Measurements from ENCODE around the gene MESD.

MESD gene

GRCh38 chr15:80953001-80953952 is 36.3 kb downstream of the MESD start:
- Mint-ChIP-seq H3K9me3 (no peaks in the 10 kb centered on the region), H3K36me3 (peaks cover 43 to 73% of the 10 kb centered on the region in 2 donors), H3K27ac (no peak overlapping the region), H3K4me1 (peaks cover 7 to 22% of the 10 kb centered on the region in 2 donors), H3K27me3 (no peaks in the 10 kb centered on the region), H3K4me3 (no peak overlapping the region)
- DNase-seq = no peak
- ATAC-seq (replicated peaks) = no peak

DNA sequence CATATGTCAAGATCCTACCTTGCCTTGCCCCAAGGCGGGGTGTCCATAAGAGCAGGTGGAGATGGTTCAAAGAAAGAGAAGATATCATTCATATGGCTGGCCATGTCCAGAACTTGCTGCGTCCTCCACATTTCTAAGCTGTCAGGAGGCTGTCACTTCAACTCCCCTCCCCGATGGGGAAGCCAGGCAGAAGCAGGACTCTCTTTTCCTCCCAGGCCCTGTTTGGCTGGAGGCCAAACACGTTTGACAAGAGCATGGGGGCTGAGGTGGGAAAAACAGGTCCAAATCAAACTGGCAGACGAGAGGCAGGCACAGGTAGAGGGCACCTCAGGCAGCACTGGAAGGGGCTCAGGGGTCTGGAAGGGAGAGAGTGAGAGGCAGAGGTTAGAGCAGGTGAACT is 37.7 kb downstream of the MESD start:
- peaks cover 47 to 82% of the 10 kb centered on the region in 2 donors for H3K36me3 Mint-ChIP-seq
- H3K4me3 Mint-ChIP-seq = no peak overlapping the region
- no peak overlapping the region for H3K27ac Mint-ChIP-seq
- H3K27me3 Mint-ChIP-seq = no peaks in the 10 kb centered on the region
- ATAC-seq (replicated peaks) (no peak), DNase-seq (no peak)
- H3K9me3 Mint-ChIP-seq = no peaks in the 10 kb centered on the region
- H3K4me1 Mint-ChIP-seq = peaks cover 6 to 14% of the 10 kb centered on the region in 2 donors

- Mint-ChIP-seq H3K27me3 (no peaks in the 10 kb centered on the region), H3K9me3 (peaks cover 0 to under 1% of the 10 kb centered on the region in 2 donors), H3K27ac (no peak overlapping the region), H3K36me3 (peaks cover 56 to 87% of the 10 kb centered on the region in 2 donors), H3K4me3 (no peak overlapping the region), H3K4me1 (peaks cover 11 to 16% of the 10 kb centered on the region in 2 donors)
- DNase-seq = no peak
- no peak for ATAC-seq (replicated peaks)
Measured at GRCh38 chr15:80950291-80951078, 39.1 kb downstream of the MESD start.

GRCh38 chr15:80949756-80950155 is 39.9 kb downstream of the MESD start:
- Mint-ChIP-seq H3K27me3 (no peaks in the 10 kb centered on the region), H3K4me3 (no peak overlapping the region), H3K4me1 (peaks cover 14 to 16% of the 10 kb centered on the region in 2 donors), H3K27ac (no peak overlapping the region), H3K36me3 (peaks cover 57 to 87% of the 10 kb centered on the region in 2 donors), H3K9me3 (peaks cover 0 to 2% of the 10 kb centered on the region in 2 donors)
- ATAC-seq (replicated peaks) (no peak), DNase-seq (no peak)

GRCh38 chr15:80948651-80949292 is 40.8 kb downstream of the MESD start:
- DNase-seq (no peak), ATAC-seq (replicated peaks) (no peak)
- H3K4me3 Mint-ChIP-seq = no peak overlapping the region
- peaks cover 0 to 2% of the 10 kb centered on the region in 2 donors for H3K9me3 Mint-ChIP-seq
- peaks cover 52 to 86% of the 10 kb centered on the region in 2 donors for H3K36me3 Mint-ChIP-seq
- peaks cover 14 to 16% of the 10 kb centered on the region in 2 donors for H3K4me1 Mint-ChIP-seq
- no peaks in the 10 kb centered on the region for H3K27me3 Mint-ChIP-seq
- no peak overlapping the region for H3K27ac Mint-ChIP-seq

DNA sequence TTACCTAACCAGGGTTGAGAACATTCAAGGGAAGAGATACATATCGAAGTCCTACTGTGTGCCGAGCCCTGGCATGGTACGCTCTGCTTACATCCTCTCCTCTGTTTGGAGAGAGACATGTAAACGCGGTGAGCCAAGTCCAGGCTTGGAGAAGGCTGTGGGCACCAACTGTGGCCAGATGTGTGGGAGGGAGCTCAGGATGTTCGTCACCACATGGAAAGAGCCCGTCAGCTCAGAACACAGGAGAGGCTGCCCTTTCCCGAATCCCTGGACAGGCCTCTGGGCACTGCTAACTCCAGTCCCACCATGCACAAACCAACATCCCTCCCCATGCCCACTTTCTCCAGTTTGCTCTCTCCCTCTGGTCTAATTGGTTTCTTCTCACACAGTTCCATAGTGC is 43.0 kb downstream of the MESD start:
- DNase-seq (no peak), ATAC-seq (replicated peaks) (no peak)
- Mint-ChIP-seq H3K27me3 (no peaks in the 10 kb centered on the region), H3K27ac (peak overlapping the region; percentile 65), H3K36me3 (peaks cover 51 to 88% of the 10 kb centered on the region in 2 donors), H3K9me3 (peaks cover 0 to 2% of the 10 kb centered on the region in 2 donors), H3K4me1 (peaks cover 14 to 16% of the 10 kb centered on the region in 2 donors), H3K4me3 (no peak overlapping the region)

GRCh38 chr15:80945605-80946004 is 44.0 kb downstream of the MESD start:
- Mint-ChIP-seq H3K36me3 (peaks cover 56 to 86% of the 10 kb centered on the region in 2 donors), H3K4me3 (no peak overlapping the region), H3K9me3 (peaks cover 0 to 2% of the 10 kb centered on the region in 2 donors), H3K4me1 (peaks cover 14 to 16% of the 10 kb centered on the region in 2 donors), H3K27ac (no peak overlapping the region), H3K27me3 (no peaks in the 10 kb centered on the region)
- DNase-seq (no peak), ATAC-seq (replicated peaks) (peak; percentile 80 to 82)

GRCh38 chr15:80944818-80945217 is 44.8 kb downstream of the MESD start:
- H3K36me3 Mint-ChIP-seq = peaks cover 58 to 84% of the 10 kb centered on the region in 2 donors
- peaks cover 0 to 2% of the 10 kb centered on the region in 2 donors for H3K9me3 Mint-ChIP-seq
- H3K27ac Mint-ChIP-seq = no peak overlapping the region
- H3K4me3 Mint-ChIP-seq = no peak overlapping the region
- no peak for DNase-seq
- H3K27me3 Mint-ChIP-seq = no peaks in the 10 kb centered on the region
- ATAC-seq (replicated peaks) = no peak
- peaks cover 14 to 16% of the 10 kb centered on the region in 2 donors for H3K4me1 Mint-ChIP-seq

DNA sequence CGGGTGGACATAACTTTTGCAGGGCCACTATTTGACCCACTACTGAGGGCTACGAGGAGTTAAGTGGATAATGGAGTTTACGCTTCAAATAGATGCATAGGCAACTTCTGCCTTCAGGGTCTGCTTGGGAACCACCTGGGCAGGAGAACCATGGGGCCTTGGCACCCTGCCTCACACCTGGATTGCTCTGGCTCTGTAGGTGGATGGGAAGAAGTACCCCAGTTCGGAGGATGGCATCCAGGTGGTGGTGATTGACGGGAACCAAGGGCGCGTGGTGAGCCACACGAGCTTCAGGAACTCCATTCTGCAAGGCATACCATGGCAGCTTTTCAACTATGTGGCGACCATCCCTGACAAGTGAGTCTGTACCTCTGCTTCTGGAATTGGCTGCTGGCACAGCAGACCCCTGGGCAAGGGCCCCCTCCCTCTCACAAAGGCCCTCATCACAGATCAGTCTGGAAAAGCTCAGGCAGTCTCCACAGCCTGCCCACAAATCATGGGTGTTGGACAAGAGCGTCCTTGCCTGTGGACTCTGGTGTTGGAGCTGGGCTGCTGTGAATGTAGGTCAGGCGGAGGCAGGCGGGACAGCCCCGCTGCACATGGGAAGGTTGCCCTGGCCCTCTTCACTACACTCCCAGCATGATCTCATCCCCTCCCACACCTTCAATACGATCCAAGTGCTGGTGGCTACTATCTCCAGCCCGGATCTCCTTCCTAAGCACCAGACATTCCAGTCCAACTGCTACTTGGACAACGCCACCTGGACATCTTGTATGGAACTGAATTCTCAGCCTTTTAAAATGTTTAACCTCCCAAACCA is 46.7 kb downstream of the MESD start:
- Mint-ChIP-seq H3K4me3 (no peak overlapping the region), H3K27me3 (no peaks in the 10 kb centered on the region), H3K27ac (no peak overlapping the region), H3K36me3 (peaks cover 47 to 66% of the 10 kb centered on the region in 2 donors), H3K4me1 (peaks cover 14 to 16% of the 10 kb centered on the region in 2 donors), H3K9me3 (peaks cover 0 to 2% of the 10 kb centered on the region in 2 donors)
- ATAC-seq (replicated peaks) (no peak), DNase-seq (no peak)

DNA sequence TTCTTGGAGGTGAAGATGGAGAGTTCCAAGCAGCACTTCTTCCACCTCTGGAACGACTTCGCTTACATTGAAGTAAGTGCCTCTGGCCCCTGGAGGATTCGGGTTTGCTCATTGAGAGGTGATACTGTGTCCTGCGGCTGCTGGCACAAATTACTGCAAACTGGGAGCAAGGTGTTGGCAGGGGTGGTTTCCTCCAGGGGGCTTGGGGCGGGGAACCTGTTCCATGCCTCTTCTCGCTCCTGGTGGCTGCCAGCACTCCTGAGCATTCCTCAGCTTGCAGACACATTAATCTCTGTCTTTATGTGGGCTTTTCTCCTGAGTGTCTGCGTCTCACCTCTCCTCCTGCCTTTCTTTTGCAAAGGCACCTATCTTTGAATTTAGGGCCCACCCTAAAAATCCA is 47.4 kb downstream of the MESD start:
- ATAC-seq (replicated peaks) (no peak), DNase-seq (no peak)
- peaks cover 0 to 2% of the 10 kb centered on the region in 2 donors for H3K9me3 Mint-ChIP-seq
- H3K36me3 Mint-ChIP-seq = peaks cover 47 to 63% of the 10 kb centered on the region in 2 donors
- H3K27me3 Mint-ChIP-seq = no peaks in the 10 kb centered on the region
- no peak overlapping the region for H3K4me3 Mint-ChIP-seq
- no peak overlapping the region for H3K27ac Mint-ChIP-seq
- H3K4me1 Mint-ChIP-seq = peaks cover 12 to 16% of the 10 kb centered on the region in 2 donors

- peaks cover 7% of the 10 kb centered on the region in 2 donors for H3K4me1 Mint-ChIP-seq
- no peak overlapping the region for H3K4me3 Mint-ChIP-seq
- no peaks in the 10 kb centered on the region for H3K27me3 Mint-ChIP-seq
- no peak for DNase-seq
- ATAC-seq (replicated peaks) = no peak
- H3K27ac Mint-ChIP-seq = peak overlapping the region; percentile 22
- H3K36me3 Mint-ChIP-seq = peaks cover 46 to 61% of the 10 kb centered on the region in 2 donors
- peaks cover 0 to 2% of the 10 kb centered on the region in 2 donors for H3K9me3 Mint-ChIP-seq
Measured at GRCh38 chr15:80940851-80941250, 48.8 kb downstream of the MESD start.

DNA sequence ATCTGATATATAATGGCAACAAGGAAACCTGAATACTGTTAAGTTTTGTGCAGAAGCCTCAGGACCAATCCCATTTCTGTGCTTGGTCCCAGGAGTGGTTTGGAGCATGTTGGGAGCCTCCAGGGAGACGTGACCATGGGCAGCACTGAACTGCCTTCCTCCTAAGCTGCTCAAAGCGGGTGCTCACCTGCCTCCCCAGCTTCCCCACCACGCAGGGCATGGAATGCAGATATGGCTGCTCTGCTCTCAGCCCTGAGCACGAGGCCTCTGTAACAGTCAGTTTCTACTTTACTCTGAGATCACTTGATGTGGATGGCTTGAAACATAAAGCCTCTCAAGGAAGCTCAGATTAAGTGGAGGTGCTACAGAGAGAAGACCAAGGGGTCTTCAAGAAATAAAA is 49.3 kb downstream of the MESD start:
- Mint-ChIP-seq H3K4me1 (peaks cover 1 to 2% of the 10 kb centered on the region in 2 donors), H3K27ac (no peak overlapping the region), H3K9me3 (no peaks in the 10 kb centered on the region), H3K36me3 (peaks cover 41 to 56% of the 10 kb centered on the region in 2 donors), H3K27me3 (no peaks in the 10 kb centered on the region), H3K4me3 (no peak overlapping the region)
- no peak for DNase-seq
- no peak for ATAC-seq (replicated peaks)

GRCh38 chr15:80939216-80939615 is 50.4 kb downstream of the MESD start:
- DNase-seq (no peak), ATAC-seq (replicated peaks) (no peak)
- H3K27ac Mint-ChIP-seq = no peak overlapping the region
- no peak overlapping the region for H3K4me3 Mint-ChIP-seq
- H3K9me3 Mint-ChIP-seq = no peaks in the 10 kb centered on the region
- peaks cover 41 to 58% of the 10 kb centered on the region in 2 donors for H3K36me3 Mint-ChIP-seq
- H3K4me1 Mint-ChIP-seq = peaks cover 0 to 5% of the 10 kb centered on the region in 2 donors
- H3K27me3 Mint-ChIP-seq = no peaks in the 10 kb centered on the region

All from stimulated activated naive B cell treated with anti-CD40 and anti-IgM and Interleukin-4, amounts not matched to agents 10 μg/mL and 1 μg/mL and 100 μg/mL, for 72 hours (primary cell).